Neuronal stem cell (in vitro differentiated cells): ENCODE measurements around the gene SYT1.

Experiments used
- DNase-seq: peaks from one replicate; pipeline ENCODE4 v3.0.0-alpha.2; 2013; ENCODE audit warnings: low spot score
- H2AFZ ChIP-seq: one replicate; pipeline ENCODE4 v1.6.1; 2013; ENCODE audit warnings: mild to moderate bottlenecking, low read length, inconsistent platforms
- H2AK5ac ChIP-seq: 2 replicates; pipeline ENCODE4 v1.6.1; 2013; ENCODE audit warnings: low read depth, mild to moderate bottlenecking, inconsistent platforms, low read length, moderate library complexity, mixed read lengths
- H2BK120ac ChIP-seq: 2 replicates; pipeline ENCODE4 v1.6.1; 2013; ENCODE audit warnings: low read depth, mild to moderate bottlenecking, inconsistent platforms, low read length, moderate library complexity, mixed read lengths
- H2BK12ac ChIP-seq: one replicate; pipeline ENCODE4 v1.6.1; 2013; ENCODE audit warnings: low read length, inconsistent platforms
- H2BK15ac ChIP-seq: 2 replicates; pipeline ENCODE4 v1.6.1; 2013; ENCODE audit warnings: mild to moderate bottlenecking, low read length, inconsistent platforms, mixed read lengths
- H2BK5ac ChIP-seq: one replicate; pipeline ENCODE4 v1.6.1; 2013; ENCODE audit warnings: inconsistent platforms, mild to moderate bottlenecking, low read length, moderate library complexity
- H3K14ac ChIP-seq: one replicate; pipeline ENCODE4 v1.6.1; 2013; ENCODE audit warnings: low read length, inconsistent platforms
- H3K18ac ChIP-seq: 2 replicates; pipeline ENCODE4 v1.6.1; 2013; ENCODE audit warnings: low read length, inconsistent platforms
- H3K23ac ChIP-seq: 2 replicates; pipeline ENCODE4 v1.6.1; 2013; ENCODE audit warnings: low read depth, mild to moderate bottlenecking, mixed read lengths, low read length, inconsistent platforms; ENCODE audit not compliant: poor library complexity
- H3K27ac ChIP-seq: replicated peaks from 3 replicates; pipeline ENCODE4 v1.5.1; 2013; ENCODE audit warnings: low read length, inconsistent platforms
- H3K27me3 ChIP-seq, 3 experiments: 2 replicates each; pipeline ENCODE4 v1.6.1; 2013; ENCODE audit warnings: low read length in 3 of 3, mild to moderate bottlenecking in 2 of 3, inconsistent platforms in 1 of 3, low read depth in 1 of 3, mixed read lengths in 1 of 3, moderate library complexity in 1 of 3; ENCODE audit not compliant: control insufficient read depth in 3 of 3, insufficient read depth in 3 of 3
- H3K36me3 ChIP-seq, 2 donors: replicated peaks in 1 of 2; 2 replicates each; pipeline ENCODE4 v1.6.1; 2013; ENCODE audit warnings: low read length in 2 of 2; ENCODE audit not compliant: control insufficient read depth in 2 of 2, insufficient read depth in 2 of 2
- H3K4ac ChIP-seq: 2 replicates; pipeline ENCODE4 v1.6.1; 2013; ENCODE audit warnings: inconsistent platforms, mild to moderate bottlenecking, low read length, moderate library complexity
- H3K4me1 ChIP-seq, 2 donors: 1 replicate in 1 of 2; 2 replicates in 1 of 2; pipeline ENCODE4 v1.6.1; 2013; ENCODE audit warnings: low read length in 2 of 2, low read depth in 1 of 2; ENCODE audit not compliant: control insufficient read depth in 2 of 2, insufficient read depth in 1 of 2
- H3K4me2 ChIP-seq: one replicate; pipeline ENCODE4 v1.6.1; 2013; ENCODE audit warnings: mild to moderate bottlenecking, low read length, inconsistent platforms; ENCODE audit not compliant: insufficient read depth, poor library complexity, severe bottlenecking
- H3K4me3 ChIP-seq, 2 donors: 2 replicates each; pipeline ENCODE4 v1.5.1; 2013; ENCODE audit warnings: low read length in 2 of 2, mild to moderate bottlenecking in 2 of 2, inconsistent platforms in 1 of 2, moderate library complexity in 1 of 2
- H3K79me1 ChIP-seq: one replicate; pipeline ENCODE4 v1.6.1; 2013; ENCODE audit warnings: low read depth, mild to moderate bottlenecking, inconsistent platforms, low read length, moderate library complexity
- H3K9ac ChIP-seq: one replicate; pipeline ENCODE4 v1.6.1; 2013; ENCODE audit warnings: mild to moderate bottlenecking, low read depth, low read length, inconsistent platforms; ENCODE audit not compliant: poor library complexity
- H3K9me3 ChIP-seq, 2 donors: replicated peaks in 1 of 2; 2 replicates each; pipeline versions ENCODE3 to v1.6.1; 2013; ENCODE audit warnings: low read length in 2 of 2, mild to moderate bottlenecking in 2 of 2, inconsistent platforms in 1 of 2, low read depth in 1 of 2, mixed read lengths in 1 of 2, moderate library complexity in 1 of 2; ENCODE audit not compliant: control insufficient read depth in 2 of 2, insufficient read depth in 1 of 2
- H4K8ac ChIP-seq: one replicate; pipeline ENCODE4 v1.6.1; 2013; ENCODE audit warnings: low read depth, mild to moderate bottlenecking, inconsistent platforms, low read length, moderate library complexity
- H4K91ac ChIP-seq: one replicate; pipeline ENCODE4 v1.6.1; 2013; ENCODE audit warnings: low read length, low read depth, mild to moderate bottlenecking, inconsistent platforms; ENCODE audit not compliant: poor library complexity
- WGBS, 2 donors: extraction: QIAGEN DNeasy Blood & Tissue Kit; methylation state at CpG; one replicate each; pipeline ENCODE4 v1.1.7; 2013; ENCODE audit warnings: missing lambda C conversion rate in 2 of 2, mixed read lengths in 1 of 2; ENCODE audit not compliant: insufficient read length in 2 of 2, insufficient replicate concordance in 1 of 2; ENCODE audit errors: extremely low coverage in 2 of 2; 5-methylcytosine and 5-hydroxymethylcytosine counted together

The SYT1 gene

DNA sequence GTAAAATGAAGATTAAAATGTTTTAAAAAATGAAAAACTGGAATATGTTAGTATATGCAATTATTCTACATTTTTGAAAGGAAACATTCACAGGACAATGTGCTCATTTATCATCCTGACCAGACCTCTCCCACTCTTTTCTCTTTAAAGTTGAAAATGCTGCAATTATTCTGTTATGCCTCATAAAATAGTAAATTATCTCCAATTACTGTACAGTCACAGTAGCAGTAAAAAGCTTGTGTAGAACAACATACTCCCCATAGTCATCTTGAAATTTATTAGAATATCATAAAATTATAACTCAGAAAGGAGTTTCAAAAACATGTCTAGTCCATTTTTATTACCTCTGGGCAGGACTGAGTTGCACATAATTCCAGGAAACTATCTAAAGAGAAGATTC is 250.3 kb downstream of the SYT1 start:
- Histone ChIP-seq H3K4ac (no peak overlapping the region), H3K9ac (no peak overlapping the region), H2BK5ac (no peak overlapping the region), H2BK15ac (no peak overlapping the region), H4K8ac (no peak overlapping the region), H3K79me1 (no peaks in the 10 kb centered on the region), H3K36me3 (no peaks in the 10 kb centered on the region), H3K18ac (no peak overlapping the region), H3K23ac (no peak overlapping the region), H2BK120ac (no peak overlapping the region), H3K27ac (no peak overlapping the region), H3K27me3 (no peaks in the 10 kb centered on the region), H3K9me3 (no peaks in the 10 kb centered on the region), H2BK12ac (no peak overlapping the region), H4K91ac (no peak overlapping the region), H3K14ac (no peak overlapping the region), H2AK5ac (no peak overlapping the region), H2AFZ (no peak overlapping the region), H3K4me2 (no peak overlapping the region), H3K4me1 (peaks cover 0 to 3% of the 10 kb centered on the region in 2 donors), H3K4me3 (no peak overlapping the region)
- no peak for DNase-seq

DNA sequence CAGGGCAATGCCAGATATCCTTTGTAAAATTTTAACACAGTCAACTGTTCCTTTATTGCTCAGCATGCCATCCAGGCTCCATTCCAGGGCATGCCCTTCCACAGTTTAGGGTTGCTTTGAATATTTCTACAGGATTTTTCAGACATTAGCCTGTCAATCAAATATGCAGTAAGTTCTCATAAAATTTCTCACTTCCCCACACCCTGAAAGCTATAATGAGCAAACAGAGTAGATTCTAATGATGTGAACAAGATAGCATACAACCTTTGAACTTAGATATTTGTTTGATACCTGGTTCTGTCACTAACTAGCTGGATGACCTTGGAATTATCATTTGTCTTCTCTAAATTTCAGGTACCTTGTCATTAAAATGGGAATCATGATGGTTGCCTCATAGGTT is 251.2 kb downstream of the SYT1 start:
- Histone ChIP-seq H3K9me3 (no peaks in the 10 kb centered on the region), H3K4me2 (no peak overlapping the region), H3K4me3 (no peak overlapping the region), H2BK15ac (no peak overlapping the region), H4K91ac (no peak overlapping the region), H3K14ac (no peak overlapping the region), H3K4ac (no peak overlapping the region), H2BK12ac (no peak overlapping the region), H2AK5ac (no peak overlapping the region), H3K36me3 (no peaks in the 10 kb centered on the region), H3K18ac (no peak overlapping the region), H3K27ac (no peak overlapping the region), H3K79me1 (no peaks in the 10 kb centered on the region), H4K8ac (no peak overlapping the region), H2BK120ac (no peak overlapping the region), H2AFZ (no peak overlapping the region), H2BK5ac (no peak overlapping the region), H3K23ac (no peak overlapping the region), H3K9ac (no peak overlapping the region), H3K4me1 (peaks cover 0 to 3% of the 10 kb centered on the region in 2 donors), H3K27me3 (no peaks in the 10 kb centered on the region)
- DNase-seq, result no peak

DNA sequence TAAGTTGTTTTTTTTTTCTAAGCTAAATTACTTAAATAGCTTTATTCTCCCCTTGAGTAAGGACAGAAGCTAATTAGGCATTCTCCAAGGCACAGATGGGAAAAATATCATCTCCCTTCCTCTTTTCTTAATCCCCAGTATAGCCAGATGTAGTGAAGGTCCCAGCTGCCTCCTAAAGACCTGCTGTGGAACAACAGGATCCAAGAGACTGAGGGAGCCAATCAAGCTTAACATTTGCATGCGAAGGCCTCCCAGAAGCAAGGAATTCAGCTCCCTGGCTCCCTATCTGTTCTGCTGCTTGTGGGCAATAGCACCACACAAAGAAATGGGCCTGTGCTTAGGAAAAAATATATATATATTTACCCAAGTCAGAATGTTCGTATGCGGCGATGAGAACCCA is 255.2 kb downstream of the SYT1 start:
- Histone ChIP-seq H4K91ac (no peak overlapping the region), H3K9ac (no peak overlapping the region), H2AK5ac (no peak overlapping the region), H3K4me3 (no peak overlapping the region), H3K4me1 (peaks cover 0 to 3% of the 10 kb centered on the region in 2 donors), H3K23ac (no peak overlapping the region), H3K27ac (no peak overlapping the region), H2BK5ac (no peak overlapping the region), H3K27me3 (no peaks in the 10 kb centered on the region), H3K18ac (no peak overlapping the region), H2BK120ac (no peak overlapping the region), H3K9me3 (no peaks in the 10 kb centered on the region), H4K8ac (no peak overlapping the region), H3K36me3 (no peaks in the 10 kb centered on the region), H2BK15ac (no peak overlapping the region), H2AFZ (no peak overlapping the region), H2BK12ac (no peak overlapping the region), H3K4ac (no peak overlapping the region), H3K4me2 (no peak overlapping the region), H3K79me1 (no peaks in the 10 kb centered on the region), H3K14ac (no peak overlapping the region)
- no CpG with 5 or more reads among the region's 4 CpGs for WGBS, 2 donors
- peak; percentile 30 for DNase-seq

DNA sequence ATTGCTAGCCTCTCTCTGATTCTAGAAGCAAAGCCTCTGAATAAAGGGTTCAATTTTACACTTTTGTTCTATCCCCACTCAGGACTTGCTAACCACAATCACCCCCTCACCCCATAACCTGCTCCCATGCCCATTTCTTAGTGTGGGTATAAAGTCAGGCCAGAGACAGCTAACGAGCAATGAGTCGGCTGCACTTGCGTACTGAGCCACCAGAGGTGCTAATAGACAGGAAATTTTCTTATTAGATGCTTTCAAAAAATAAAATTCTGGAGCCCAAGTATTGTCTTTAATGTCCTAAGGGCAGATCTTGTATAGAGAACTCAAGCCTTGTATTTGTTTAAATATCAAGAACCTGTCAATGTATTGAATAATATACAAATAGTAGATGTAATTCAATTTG is 256.9 kb downstream of the SYT1 start:
- H2BK5ac ChIP-seq, result no peak overlapping the region
- H3K9me3 ChIP-seq, result no peaks in the 10 kb centered on the region
- H3K4ac ChIP-seq, result no peak overlapping the region
- H3K4me1 ChIP-seq, result peaks cover 0 to 3% of the 10 kb centered on the region in 2 donors
- H3K27ac ChIP-seq, result no peak overlapping the region
- H3K23ac ChIP-seq, result no peak overlapping the region
- H3K9ac ChIP-seq, result no peak overlapping the region
- no CpG with 5 or more reads among the region's 3 CpGs for WGBS, 2 donors
- no peak overlapping the region for H2BK15ac ChIP-seq
- no peak overlapping the region for H4K8ac ChIP-seq
- no peak overlapping the region for H2BK12ac ChIP-seq
- no peaks in the 10 kb centered on the region for H3K27me3 ChIP-seq
- no peaks in the 10 kb centered on the region for H3K79me1 ChIP-seq
- no peak overlapping the region for H3K4me2 ChIP-seq
- no peak for DNase-seq
- H3K4me3 ChIP-seq, result no peak overlapping the region
- H2BK120ac ChIP-seq, result no peak overlapping the region
- no peak overlapping the region for H2AFZ ChIP-seq
- no peak overlapping the region for H2AK5ac ChIP-seq
- no peak overlapping the region for H4K91ac ChIP-seq
- no peak overlapping the region for H3K14ac ChIP-seq
- H3K18ac ChIP-seq, result no peak overlapping the region
- no peaks in the 10 kb centered on the region for H3K36me3 ChIP-seq
